Suprapubic skin (tissue), 4 donors: ENCODE data around the gene TMEM181. TPM values are rescaled to one million over a fixed set of nuclear protein-coding genes. Genes with fewer than 3 reads are reported as not detected.

Source experiments
- DNase-seq, 2 donors: peaks; one replicate each; pipeline ENCODE4 v3.0.0-alpha.2; 2019; ENCODE audit warnings: low spot score in 2 of 2
- H3K27ac ChIP-seq: fragments of 200-600 bp; sonication (generic); one replicate; pipeline ENCODE4 v1.5.1; 2019
- H3K27me3 ChIP-seq: fragments of 200-600 bp; sonication (generic); one replicate; pipeline ENCODE4 v1.5.1; 2019
- H3K36me3 ChIP-seq: fragments of 200-600 bp; sonication (generic); one replicate; pipeline ENCODE4 v1.5.1; 2019
- H3K4me1 ChIP-seq: fragments of 200-600 bp; sonication (generic); one replicate; pipeline ENCODE4 v1.5.1; 2019
- H3K4me3 ChIP-seq: fragments of 200-600 bp; sonication (generic); one replicate; pipeline ENCODE4 v1.5.1; 2019; ENCODE audit warnings: mild to moderate bottlenecking
- H3K9me3 ChIP-seq: fragments of 200-600 bp; sonication (generic); one replicate; pipeline ENCODE4 v1.5.1; 2019
- CTCF ChIP-seq, 2 donors: fragments of 200-600 bp in 1 of 2; fragments of 450-650 bp in 1 of 2; sonication (generic) in 1 of 2; IDR thresholded peaks; one replicate each; pipeline ENCODE4 v1.5.1; 2016 to 2019; ENCODE audit warnings: antibody characterized with exemption in 2 of 2, mild to moderate bottlenecking in 1 of 2, moderate library complexity in 1 of 2
- EP300 ChIP-seq: sonication (generic); formaldehyde crosslinking; IDR thresholded peaks from one replicate; pipeline ENCODE4 v1.6.1; 2017; ENCODE audit warnings: antibody characterized with exemption
- POLR2A ChIP-seq, 2 donors: fragments of 450-650 bp; IDR thresholded peaks; one replicate each; pipeline ENCODE4 v1.6.1; 2017; ENCODE audit warnings: antibody characterized with exemption in 2 of 2, mild to moderate bottlenecking in 2 of 2, moderate library complexity in 2 of 2
- POLR2AphosphoS5 ChIP-seq, 3 donors: sonication (generic); formaldehyde crosslinking; IDR thresholded peaks; one replicate each; pipeline ENCODE4 v1.6.1; 2017; ENCODE audit warnings: antibody characterized with exemption in 3 of 3
- WGBS: methylation state at CpG from one replicate; pipeline ENCODE4 v1.1.5; 2018; 5-methylcytosine and 5-hydroxymethylcytosine counted together
- total RNA-seq, 4 donors: library from RNA; depleted of rRNA; stranded (reverse); fragments of >200 nt; gene quantifications; one replicate each; pipeline ENCODE4 v1.1.0, GENCODE V29; 2016

TMEM181 gene
- total RNA-seq, 4 donors from 2014 or later = 17.5 to 24.7 (median 21.7) TPM

GRCh38 chr6:158595223-158595622, 35.3 kb downstream of the TMEM181 start:
- TF ChIP-seq POLR2A (IDR thresholded peaks at IDR 0.05) (no peak), POLR2AphosphoS5 (IDR thresholded peaks at IDR 0.05) (no peak), CTCF (IDR thresholded peaks at IDR 0.05) (no peak), EP300 (no peak)
- peaks cover 90% of the 10 kb centered on the region for H3K36me3 ChIP-seq
- no peaks in the 10 kb centered on the region for H3K4me1 ChIP-seq
- DNase-seq = no peak
- H3K4me3 ChIP-seq = no peak overlapping the region
- H3K9me3 ChIP-seq = no peaks in the 10 kb centered on the region
- WGBS = 93% methylated on average over 5 of the region's 5 CpGs
- no peaks in the 10 kb centered on the region for H3K27me3 ChIP-seq
- no peak overlapping the region for H3K27ac ChIP-seq

GRCh38 chr6:158596861-158597260, 37.0 kb downstream of the TMEM181 start:
- DNase-seq = no peak

GRCh38 chr6:158597565-158597964, 37.7 kb downstream of the TMEM181 start:
- no peak for TF ChIP-seq CTCF (IDR thresholded peaks at IDR 0.05)
- TF ChIP-seq POLR2A (IDR thresholded peaks at IDR 0.05) = no peak
- no peak for TF ChIP-seq POLR2AphosphoS5 (IDR thresholded peaks at IDR 0.05)
- TF ChIP-seq EP300 = no peak
- peaks cover 79% of the 10 kb centered on the region for H3K36me3 ChIP-seq
- WGBS = 94% methylated on average over 4 of the region's 4 CpGs
- no peaks in the 10 kb centered on the region for H3K9me3 ChIP-seq
- no peak overlapping the region for H3K27ac ChIP-seq
- no peak for DNase-seq
- H3K4me3 ChIP-seq = no peak overlapping the region
- no peaks in the 10 kb centered on the region for H3K4me1 ChIP-seq
- H3K27me3 ChIP-seq = no peaks in the 10 kb centered on the region

More at GRCh38 chr6:158596861-158597260, 37.0 kb downstream of the TMEM181 start:
- no peak for TF ChIP-seq EP300
- no peak for TF ChIP-seq POLR2AphosphoS5 (IDR thresholded peaks at IDR 0.05)
- TF ChIP-seq POLR2A (IDR thresholded peaks at IDR 0.05) = no peak
- no peak for TF ChIP-seq CTCF (IDR thresholded peaks at IDR 0.05)
- no peaks in the 10 kb centered on the region for H3K27me3 ChIP-seq
- H3K4me3 ChIP-seq = no peak overlapping the region
- 65% methylated on average over 6 of the region's 6 CpGs for WGBS
- H3K9me3 ChIP-seq = no peaks in the 10 kb centered on the region
- H3K27ac ChIP-seq = no peak overlapping the region
- no peaks in the 10 kb centered on the region for H3K4me1 ChIP-seq
- peaks cover 86% of the 10 kb centered on the region for H3K36me3 ChIP-seq

- Histone ChIP-seq H3K4me3 (no peak overlapping the region), H3K4me1 (no peaks in the 10 kb centered on the region), H3K27ac (no peak overlapping the region), H3K27me3 (no peaks in the 10 kb centered on the region), H3K36me3 (peaks cover 62% of the 10 kb centered on the region), H3K9me3 (no peaks in the 10 kb centered on the region)
- TF ChIP-seq EP300 = no peak
- TF ChIP-seq POLR2AphosphoS5 (IDR thresholded peaks at IDR 0.05) = no peak
- TF ChIP-seq POLR2A (IDR thresholded peaks at IDR 0.05) = no peak
- no peak for TF ChIP-seq CTCF (IDR thresholded peaks at IDR 0.05)
- DNase-seq = no peak
- WGBS = 91% methylated on average over 18 of the region's 18 CpGs
Measured at GRCh38 chr6:158599635-158600034, 39.7 kb downstream of the TMEM181 start.

GRCh38 chr6:158603261-158604047, 43.6 kb downstream of the TMEM181 start:
- H3K27me3 ChIP-seq = no peaks in the 10 kb centered on the region
- 73% methylated on average over 15 of the region's 15 CpGs for whole genome bisulfite sequencing
- no peak for TF ChIP-seq EP300
- no peak for TF ChIP-seq CTCF (IDR thresholded peaks at IDR 0.05)
- no peak for TF ChIP-seq POLR2AphosphoS5 (IDR thresholded peaks at IDR 0.05)
- TF ChIP-seq POLR2A (IDR thresholded peaks at IDR 0.05) = no peak
- H3K9me3 ChIP-seq = no peaks in the 10 kb centered on the region
- peaks cover 59% of the 10 kb centered on the region for H3K36me3 ChIP-seq
- H3K4me1 ChIP-seq = no peaks in the 10 kb centered on the region
- H3K4me3 ChIP-seq = no peak overlapping the region
- DNase-seq = no peak
- no peak overlapping the region for H3K27ac ChIP-seq
